Body of pancreas (tissue), 4 donors: Measurements from ENCODE around the gene MAP4K5. TPM values are rescaled to one million over a fixed set of nuclear protein-coding genes. Genes with fewer than 3 reads are reported as not detected.
"Not testable (repeated sequence)": the region's sequence is repeated elsewhere in the genome, so short reads cannot be mapped to it uniquely, and the experiment has no call there.

ENCODE experiments used
- ATAC-seq: fragments of 150-250 bp; one replicate; pipeline ENCODE4 v1.9.1; 2016
- DNase-seq, 4 donors: peaks; one replicate each; pipeline ENCODE4 v3.0.0-alpha.2; 2019
- H3K27ac ChIP-seq, 4 donors: fragments of 200-600 bp; sonication (generic); 1 replicate in 3 of 4; 2 replicates in 1 of 4; pipeline versions ENCODE4 v1.5.1 to v1.6.1; 2016 to 2019; ENCODE audit warnings: mild to moderate bottlenecking in 1 of 4, mixed read lengths in 1 of 4, moderate library complexity in 1 of 4
- H3K27me3 ChIP-seq, 2 donors: fragments of 200-600 bp; sonication (generic); one replicate each; pipeline ENCODE4 v1.6.0; 2016; ENCODE audit warnings: mild to moderate bottlenecking in 1 of 2
- H3K36me3 ChIP-seq, 2 donors: fragments of 200-600 bp; sonication (generic); replicated peaks in 1 of 2; 2 replicates each; pipeline ENCODE4 v1.5.1; 2016; ENCODE audit warnings: low read depth in 2 of 2; ENCODE audit not compliant: insufficient read depth in 1 of 2
- H3K4me1 ChIP-seq: fragments of 200-600 bp; sonication (generic); one replicate; pipeline ENCODE4 v1.6.0; 2016
- H3K4me3 ChIP-seq, 2 donors: fragments of 200-600 bp; sonication (generic); 1 replicate in 1 of 2; 2 replicates in 1 of 2; pipeline ENCODE4 v1.5.1; 2016 to 2019
- H3K9me3 ChIP-seq, 3 donors: fragments of 200-600 bp; sonication (generic); 1 replicate in 2 of 3; 2 replicates in 1 of 3; pipeline ENCODE4 v1.5.1; 2016
- CTCF ChIP-seq, 7 experiments: fragments of 450-650 bp in 4 of 7; fragments of 200-600 bp in 3 of 7; sonication (generic) in 3 of 7; IDR thresholded peaks; one replicate each; pipeline ENCODE4 v1.5.1; 2016 to 2019; ENCODE audit warnings: antibody characterized with exemption in 7 of 7
- POLR2A ChIP-seq, 3 donors: fragments of 450-650 bp; IDR thresholded peaks; one replicate each; pipeline ENCODE4 v1.6.1; 2016; ENCODE audit warnings: antibody characterized with exemption in 3 of 3, mild to moderate bottlenecking in 2 of 3
- WGBS, 2 donors: methylation state at CpG; one replicate each; pipeline ENCODE4 v1.1.5; 2017; 5-methylcytosine and 5-hydroxymethylcytosine counted together
- intact Hi-C: fragments of 100-400 bp; cut with DNase I; formaldehyde crosslinking; loops from one replicate; pipeline ENCODE4 v1.15.1; 2023
- total RNA-seq, 2 donors: library from RNA; depleted of rRNA; stranded (reverse); fragments of >200 nt; gene quantifications; one replicate each; pipeline ENCODE4 v1.1.0, GENCODE V29; 2016

Gene MAP4K5
- total RNA-seq, 2 donors from 2014 or later = 111 to 159 TPM

GRCh38 chr14:50541159-50541567 lies 8.8 kb upstream of the MAP4K5 start:
- TF ChIP-seq POLR2A (IDR thresholded peaks at IDR 0.05) = no peak
- TF ChIP-seq CTCF (IDR thresholded peaks at IDR 0.05) = no peak
- H3K4me3 ChIP-seq = no peak overlapping the region
- H3K36me3 ChIP-seq = no peaks in the 10 kb centered on the region
- no peaks in the 10 kb centered on the region for H3K27me3 ChIP-seq
- peaks cover 34% of the 10 kb centered on the region for H3K4me1 ChIP-seq
- intact Hi-C loops = no loop called here
- no peak for ATAC-seq
- no peak for DNase-seq
- no peaks in the 10 kb centered on the region for H3K9me3 ChIP-seq
- WGBS, 2 donors = 58 to 74% methylated on average over 1 of the region's 1 CpG
- no peak overlapping the region for H3K27ac ChIP-seq

GRCh38 chr14:50539051-50539450 lies 6.7 kb upstream of the MAP4K5 start:
- Histone ChIP-seq H3K27ac (no peak overlapping the region), H3K27me3 (no peaks in the 10 kb centered on the region), H3K4me3 (no peak overlapping the region), H3K36me3 (no peaks in the 10 kb centered on the region), H3K4me1 (peaks cover 13% of the 10 kb centered on the region), H3K9me3 (no peaks in the 10 kb centered on the region)
- intact Hi-C loops = no loop called here
- ATAC-seq = no peak
- TF ChIP-seq CTCF (IDR thresholded peaks at IDR 0.05) = no peak
- no peak for TF ChIP-seq POLR2A (IDR thresholded peaks at IDR 0.05)
- DNase-seq = no peak

GRCh38 chr14:50538034-50538433 lies 5.7 kb upstream of the MAP4K5 start:
- H3K9me3 ChIP-seq, H3K27me3 ChIP-seq, H3K36me3 ChIP-seq, intact Hi-C loops, ATAC-seq, H3K27ac ChIP-seq, H3K4me3 ChIP-seq, DNase-seq: not testable (repeated sequence)
- WGBS, 2 donors = 59 to 61% methylated on average over 4 of the region's 4 CpGs
- peaks cover 13% of the 10 kb centered on the region for H3K4me1 ChIP-seq

GRCh38 chr14:50534997-50535396 lies 2.6 kb upstream of the MAP4K5 start:
- Histone ChIP-seq H3K4me3 (no peak overlapping the region), H3K36me3 (no peaks in the 10 kb centered on the region), H3K27me3 (no peaks in the 10 kb centered on the region), H3K9me3 (no peaks in the 10 kb centered on the region), H3K4me1 (peaks cover 24% of the 10 kb centered on the region), H3K27ac (no peak overlapping the region)
- intact Hi-C loops = loop anchor here (5.0 kb wide), 1 partner anchor 218 kb away; no protein-coding TSS in a partner anchor
- no peak for TF ChIP-seq CTCF (IDR thresholded peaks at IDR 0.05)
- TF ChIP-seq POLR2A (IDR thresholded peaks at IDR 0.05) = no peak
- ATAC-seq (no peak), DNase-seq (no peak)
- 48 to 70% methylated on average over 1 of the region's 1 CpG for WGBS, 2 donors

- DNase-seq = no peak
- no peaks in the 10 kb centered on the region for H3K9me3 ChIP-seq
- no peaks in the 10 kb centered on the region for H3K36me3 ChIP-seq
- WGBS, 2 donors = 74 to 79% methylated on average over 3 of the region's 3 CpGs
- TF ChIP-seq POLR2A (IDR thresholded peaks at IDR 0.05) (no peak), CTCF (IDR thresholded peaks at IDR 0.05) (no peak)
- H3K27me3 ChIP-seq = no peaks in the 10 kb centered on the region
- H3K4me3 ChIP-seq = no peak overlapping the region
- H3K27ac ChIP-seq = no peak overlapping the region
- intact Hi-C loops = loop anchor here (5.0 kb wide), 1 partner anchor 217 kb away; no protein-coding TSS in a partner anchor
- no peak for ATAC-seq
- H3K4me1 ChIP-seq = peaks cover 29% of the 10 kb centered on the region
Measured at GRCh38 chr14:50534416-50534815, 2.0 kb upstream of the MAP4K5 start.
